NCI-H82 treated with DMSO at 0.1 percent for 48 hours (cell line): ENCODE measurements around the gene ZEB2.

Source experiments
- DNase-seq: peaks from one replicate; lab custom pipeline; 2025; ENCODE audit not compliant: unreplicated experiment; lab: John Stamatoyannopoulos, UW

Gene ZEB2

DNA sequence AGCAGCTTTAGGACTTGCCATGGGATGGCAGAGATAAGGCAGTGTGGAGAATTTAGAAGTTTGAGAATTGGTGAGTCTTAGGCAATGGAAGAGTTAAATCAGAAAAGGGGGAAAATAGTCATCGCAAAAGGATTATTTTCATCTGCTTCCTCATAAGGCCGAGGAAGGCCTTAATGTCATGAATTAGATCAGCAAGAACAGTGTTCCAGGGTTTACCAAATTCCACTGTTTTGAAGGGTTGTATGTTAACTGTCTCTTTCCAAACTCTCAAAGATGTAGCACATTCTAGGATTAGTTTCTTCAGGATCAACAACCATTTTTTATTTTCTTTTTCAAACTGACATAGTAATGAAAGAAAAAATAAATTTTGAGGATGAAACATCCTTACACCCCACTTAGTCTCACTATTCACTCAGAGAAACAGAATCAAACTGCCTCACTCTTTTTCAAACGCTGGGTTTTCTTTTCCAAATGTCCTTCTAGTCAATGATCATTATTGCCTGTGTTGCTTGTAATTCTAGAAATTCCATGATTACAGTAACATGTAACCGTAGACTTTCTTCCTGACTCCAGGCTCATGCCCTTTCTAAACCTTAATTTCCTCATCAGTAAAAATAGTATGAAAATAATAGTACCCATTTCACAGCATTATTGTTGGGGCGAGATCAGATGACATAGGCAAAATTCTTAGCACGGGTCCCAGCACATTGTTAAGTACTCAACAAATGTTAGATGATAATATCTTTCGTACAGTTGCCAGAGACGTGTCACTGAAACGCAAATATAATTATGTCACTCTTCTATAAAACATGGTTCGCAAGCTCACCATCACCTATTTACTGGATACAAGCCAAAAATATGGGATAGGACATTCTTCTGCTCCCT is 23.6 kb downstream of the ZEB2 start:
- no peak for DNase-seq

DNA sequence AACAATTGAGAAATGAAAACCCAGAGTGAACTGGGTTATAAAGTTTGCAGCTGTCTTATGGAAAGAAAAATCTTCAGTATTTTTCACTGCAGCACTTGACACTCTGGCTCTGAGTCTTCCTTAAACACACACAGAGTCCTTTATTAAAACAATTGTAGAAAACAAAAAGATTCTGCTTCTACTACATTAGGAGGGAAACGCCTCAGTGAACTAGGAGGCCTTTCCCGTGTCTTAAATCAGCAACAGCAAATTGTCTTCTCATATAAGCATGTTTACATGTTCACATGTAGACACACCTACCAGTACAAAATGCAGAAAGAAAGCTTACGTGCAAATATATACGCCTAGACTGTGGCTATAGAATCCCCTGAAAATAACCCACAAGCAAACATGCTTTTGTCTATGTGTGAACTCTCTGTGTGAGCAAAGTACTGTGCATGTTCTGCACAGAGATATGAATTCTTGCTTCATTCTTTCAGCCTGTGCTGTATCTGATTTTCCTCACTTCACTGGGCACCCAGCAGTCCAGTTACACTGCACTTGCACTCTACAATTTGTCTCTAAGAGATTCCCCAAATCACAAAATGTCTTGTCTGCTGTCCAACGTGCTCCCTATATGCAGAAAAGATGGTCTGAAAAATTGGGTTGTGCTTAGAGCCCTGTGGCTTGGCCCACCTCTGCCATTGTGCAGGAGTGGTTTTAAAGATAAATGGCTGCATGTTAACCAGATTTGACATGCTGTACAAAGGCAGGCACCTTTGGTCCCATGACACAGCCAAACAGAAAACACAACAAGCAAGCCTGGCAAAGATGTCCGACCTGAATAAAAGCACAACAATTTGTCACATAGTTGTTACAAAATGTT is 24.5 kb downstream of the ZEB2 start:
- no peak for DNase-seq

DNA sequence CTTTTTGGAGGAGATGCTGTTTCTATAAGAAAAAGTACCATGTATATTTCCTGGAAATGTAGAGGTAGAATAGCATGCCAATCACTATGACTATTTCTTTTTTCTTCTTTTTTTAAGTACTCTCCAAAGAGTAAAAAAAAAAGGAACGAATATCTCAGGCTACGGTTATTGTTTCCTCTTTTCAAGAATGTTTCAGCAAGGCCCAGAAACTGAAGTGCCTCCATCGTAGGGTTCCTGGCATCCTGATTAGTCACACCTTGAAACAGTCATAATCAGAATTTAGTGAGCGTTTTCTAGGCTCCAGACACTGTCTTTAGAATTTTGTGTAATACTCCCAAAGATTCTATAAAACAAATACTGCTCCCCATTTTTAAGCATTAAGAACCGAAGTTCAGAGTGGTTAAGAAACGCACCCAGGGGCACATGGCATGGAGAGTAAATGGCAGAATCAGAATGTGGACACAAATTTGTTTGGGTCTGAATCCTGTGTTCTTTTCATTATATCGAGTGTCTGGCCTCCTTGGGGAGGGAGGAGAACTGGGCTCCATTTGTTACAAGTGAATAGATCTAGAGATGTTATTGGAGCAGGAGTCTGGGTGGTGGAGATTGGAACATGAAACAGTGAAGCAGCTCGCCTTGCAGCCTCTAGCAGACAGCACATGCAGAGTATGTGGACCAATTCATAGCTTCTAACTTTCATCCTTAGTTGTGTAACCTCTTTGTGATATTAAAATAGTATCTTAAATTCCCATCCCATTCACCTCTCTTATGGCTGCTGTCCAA is 26.7 kb downstream of the ZEB2 start:
- DNase-seq, result no peak

DNA sequence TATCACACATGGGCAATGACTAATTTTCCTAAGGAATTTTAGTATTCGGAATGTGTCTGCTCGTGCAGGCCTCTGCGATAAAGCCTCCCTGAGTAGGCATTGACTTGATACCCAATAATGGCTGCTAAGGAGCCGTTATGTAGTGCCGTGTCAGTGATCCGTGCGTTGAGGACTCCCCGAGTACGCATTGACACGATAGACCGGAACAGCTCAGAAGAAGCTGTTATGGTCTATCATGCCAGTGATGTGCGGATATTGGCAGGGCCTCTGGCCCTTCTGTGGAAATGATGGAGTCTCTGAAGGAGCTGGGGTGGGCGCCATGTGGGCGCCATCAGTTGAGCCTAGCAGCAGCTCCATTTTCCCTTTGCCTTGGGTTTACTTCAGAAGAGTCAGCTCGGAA is 29.1 kb downstream of the ZEB2 start:
- DNase-seq, result no peak

DNA sequence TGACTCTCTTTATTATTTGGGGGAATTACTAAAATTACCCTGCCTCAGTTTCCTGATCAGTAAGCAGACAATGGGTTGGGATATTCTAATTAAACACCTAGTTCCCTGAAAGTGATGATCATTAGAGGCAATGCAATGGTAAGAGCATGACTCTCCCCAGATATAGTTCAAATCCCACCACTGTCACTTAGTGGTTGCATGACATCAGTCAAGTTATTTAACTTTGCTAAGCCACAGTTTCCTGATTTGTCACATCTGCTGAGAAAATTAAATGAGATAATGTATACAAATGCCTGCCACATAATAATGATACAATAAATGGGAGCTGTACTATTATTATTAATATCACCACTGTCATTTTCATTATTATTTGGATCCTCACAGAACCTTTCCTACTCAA is 29.9 kb downstream of the ZEB2 start:
- no peak for DNase-seq

DNA sequence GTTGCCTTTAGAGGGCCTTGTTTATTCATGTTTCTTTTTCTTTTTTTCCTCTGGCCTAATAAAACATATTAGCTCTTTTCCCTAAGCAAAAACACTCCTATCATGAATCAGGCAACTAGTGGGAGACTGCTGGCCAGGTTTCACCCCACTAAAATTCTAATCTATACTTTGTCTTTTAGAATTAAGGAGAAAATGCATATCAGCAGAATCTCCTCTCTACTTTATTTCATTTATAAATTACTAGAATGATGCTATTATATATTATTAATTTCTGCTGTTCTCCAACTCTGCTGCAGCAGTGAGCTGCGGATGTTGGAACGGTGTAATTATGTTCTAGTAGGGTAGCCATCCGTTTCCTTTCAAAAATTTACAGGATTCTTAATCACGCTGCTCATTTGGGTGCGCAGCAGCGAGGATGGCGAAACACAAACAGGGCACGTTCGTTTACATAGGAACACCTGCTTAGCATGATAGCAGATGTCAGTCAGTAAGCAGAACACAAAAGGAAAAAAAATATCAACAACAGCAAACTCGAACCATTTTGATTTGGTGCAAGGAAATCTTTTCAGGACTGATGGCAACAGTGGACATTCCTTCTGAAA is 30.5 kb downstream of the ZEB2 start:
- DNase-seq, result no peak

DNA sequence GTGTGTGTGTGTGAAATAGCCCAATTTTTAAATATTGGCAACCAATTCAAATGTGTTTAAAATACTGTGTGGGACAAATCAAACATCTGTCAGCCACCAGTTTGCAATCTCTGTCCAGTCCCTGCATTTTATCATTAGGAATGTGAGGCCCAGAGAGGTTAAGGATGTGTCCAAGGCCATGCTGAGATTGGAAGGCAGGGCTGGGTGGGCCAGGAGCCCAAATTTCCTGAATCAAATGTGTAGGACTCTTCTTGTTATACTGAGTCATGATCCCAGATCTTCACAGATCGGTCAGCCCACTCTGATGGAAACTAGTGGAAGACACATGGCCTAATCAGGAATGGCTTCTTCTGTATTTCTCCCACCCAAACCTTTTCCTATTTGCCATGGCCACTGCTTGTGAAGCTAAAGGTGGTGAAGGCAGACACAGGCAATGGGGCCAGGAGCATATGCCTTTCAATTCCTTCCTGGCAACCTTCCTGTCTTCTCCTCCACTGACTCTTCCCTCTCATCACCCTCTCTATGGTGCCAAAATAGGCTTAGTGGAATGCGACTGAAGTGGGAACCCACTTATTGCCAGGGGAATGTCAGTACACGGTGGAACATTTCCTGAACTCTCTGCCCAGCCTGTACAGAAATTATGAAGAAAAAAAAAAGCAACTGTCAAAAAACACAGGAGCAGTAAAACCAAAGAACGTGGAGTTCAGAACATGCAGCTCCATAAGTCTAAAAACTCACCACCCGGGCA is 35.5 kb downstream of the ZEB2 start:
- no peak for DNase-seq

GRCh38 chr2:144481666-144482065 is 38.3 kb downstream of the ZEB2 start:
- DNase-seq, result no peak

DNA sequence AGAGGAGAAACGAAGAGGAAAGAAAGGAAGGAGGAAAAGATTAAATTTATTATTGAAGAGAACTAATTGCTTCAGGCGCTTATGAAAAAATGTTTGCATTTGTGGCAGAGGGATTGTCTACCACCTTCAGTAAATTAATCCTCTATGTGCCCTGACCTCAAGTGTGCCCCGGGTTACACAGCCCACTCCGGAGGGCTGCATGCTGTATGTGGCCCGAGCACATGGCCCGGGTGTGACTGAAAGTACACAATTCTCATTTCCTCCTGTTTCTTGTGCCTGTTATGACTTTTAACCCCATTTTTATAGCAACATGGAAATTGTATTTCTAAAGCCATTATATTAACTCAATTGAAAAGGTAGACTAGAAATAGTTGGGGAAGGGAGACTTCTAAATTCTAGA is 38.8 kb downstream of the ZEB2 start:
- no peak for DNase-seq

- DNase-seq, result no peak
Measured at GRCh38 chr2:144480285-144480684, 39.6 kb downstream of the ZEB2 start.

- DNase-seq, result no peak
Measured at GRCh38 chr2:144479659-144480058, 40.3 kb downstream of the ZEB2 start.

DNA sequence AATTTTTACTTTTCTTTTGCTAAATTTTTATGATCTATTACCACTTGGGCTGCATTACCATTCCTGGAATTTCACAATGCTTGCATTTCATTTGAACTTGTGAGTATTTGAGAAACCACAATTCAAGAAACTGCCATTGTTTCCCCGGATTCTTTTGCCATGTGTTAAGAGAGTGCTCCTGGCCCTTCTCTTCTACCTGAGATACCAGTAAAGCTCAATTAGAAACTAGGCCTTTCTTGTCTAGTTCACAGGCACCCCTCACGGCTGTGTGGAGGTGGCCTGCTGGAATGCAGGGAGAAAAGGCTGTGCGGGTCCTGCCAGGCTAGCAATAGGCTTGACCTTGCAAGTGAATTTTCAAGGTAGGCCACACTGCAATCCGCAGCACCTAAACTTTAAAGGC is 40.8 kb downstream of the ZEB2 start:
- DNase-seq, result no peak

GRCh38 chr2:144477957-144478311 is 42.0 kb downstream of the ZEB2 start:
- DNase-seq, result no peak

- DNase-seq, result no peak
Measured at GRCh38 chr2:144477281-144477956, 42.5 kb downstream of the ZEB2 start.

- DNase-seq, result no peak
Measured at GRCh38 chr2:144476682-144477081, 43.2 kb downstream of the ZEB2 start.

DNA sequence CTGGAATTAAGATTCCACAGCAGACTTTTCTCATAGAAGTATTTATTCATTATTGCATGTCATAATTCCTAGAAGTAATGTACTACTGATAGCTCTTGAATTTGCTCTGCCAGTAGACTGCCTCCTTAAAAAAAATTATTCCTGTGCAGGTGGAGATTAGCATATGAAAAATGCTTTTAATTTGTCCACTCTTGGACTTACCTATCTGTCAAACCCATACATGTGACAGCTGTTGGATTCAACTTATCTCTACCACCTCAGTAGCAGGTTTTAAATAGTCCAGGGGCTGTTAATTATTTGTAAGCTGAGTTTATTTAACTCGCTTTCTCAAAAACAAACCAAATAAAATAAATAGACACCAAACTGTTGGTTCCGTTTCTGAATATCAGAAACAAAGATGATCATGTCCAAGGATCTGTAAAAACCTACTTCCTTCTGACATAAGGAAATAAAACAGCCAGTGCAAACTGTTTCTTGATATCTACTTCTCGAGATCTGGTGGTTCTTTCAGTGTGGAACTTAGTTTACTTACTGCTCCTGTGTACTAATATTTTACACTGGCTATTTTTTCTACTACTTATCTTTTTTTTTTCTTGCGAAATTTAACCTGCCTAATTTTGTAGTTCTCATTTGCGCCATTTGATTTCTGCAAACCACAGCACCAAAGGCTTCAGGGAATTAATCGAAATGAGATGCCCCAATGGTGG is 44.2 kb downstream of the ZEB2 start:
- DNase-seq, result no peak

DNA sequence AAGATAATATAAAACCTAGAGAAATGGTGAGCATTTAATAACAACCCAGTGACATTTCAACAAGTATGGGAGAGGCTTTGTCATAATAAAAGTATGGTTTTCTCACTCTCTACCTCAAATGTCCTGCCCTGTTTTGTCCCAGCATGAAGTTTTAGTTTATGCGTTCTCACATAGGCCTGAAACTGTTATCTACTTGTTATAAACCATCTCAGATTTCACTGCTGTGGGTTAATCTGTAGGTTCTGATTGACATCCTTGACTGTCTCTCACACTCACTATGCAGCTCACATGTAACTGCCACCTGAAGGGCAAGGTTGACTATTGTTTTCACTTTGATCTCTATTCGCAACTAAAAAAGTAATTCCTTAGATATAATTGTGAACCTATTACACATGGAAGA is 44.9 kb downstream of the ZEB2 start:
- no peak for DNase-seq

- DNase-seq, result no peak
Measured at GRCh38 chr2:144474017-144474416, 45.9 kb downstream of the ZEB2 start.

DNA sequence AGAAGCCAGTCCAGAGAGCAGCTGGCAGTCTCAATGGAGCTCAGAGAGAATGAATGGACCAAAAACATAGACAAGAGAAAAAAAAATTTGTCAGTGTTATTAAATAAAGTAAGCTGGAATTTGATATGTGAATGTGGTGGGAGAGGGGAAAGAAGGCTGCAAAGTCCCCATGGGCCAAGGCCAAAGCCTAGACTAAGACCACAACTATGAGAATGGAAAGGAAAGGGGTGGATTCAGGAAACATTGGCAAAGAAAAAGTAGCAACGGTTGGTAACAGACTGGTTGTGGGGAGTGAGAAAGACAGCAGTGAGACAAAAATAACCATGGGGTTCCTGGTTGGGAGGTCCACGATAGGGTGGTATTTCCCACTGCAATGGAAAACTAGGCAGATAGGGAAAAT is 47.0 kb downstream of the ZEB2 start:
- DNase-seq, result no peak
